Middle frontal gyrus (tissue), 1 donor: ENCODE results near the gene RETN.

Experiments used
- DNase-seq: peaks from one replicate; pipeline ENCODE4 v3.0.0-alpha.2; 2015; ENCODE audit warnings: low spot score; ENCODE audit errors: extremely low spot score

The RETN gene, protein sequence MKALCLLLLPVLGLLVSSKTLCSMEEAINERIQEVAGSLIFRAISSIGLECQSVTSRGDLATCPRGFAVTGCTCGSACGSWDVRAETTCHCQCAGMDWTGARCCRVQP

DNA sequence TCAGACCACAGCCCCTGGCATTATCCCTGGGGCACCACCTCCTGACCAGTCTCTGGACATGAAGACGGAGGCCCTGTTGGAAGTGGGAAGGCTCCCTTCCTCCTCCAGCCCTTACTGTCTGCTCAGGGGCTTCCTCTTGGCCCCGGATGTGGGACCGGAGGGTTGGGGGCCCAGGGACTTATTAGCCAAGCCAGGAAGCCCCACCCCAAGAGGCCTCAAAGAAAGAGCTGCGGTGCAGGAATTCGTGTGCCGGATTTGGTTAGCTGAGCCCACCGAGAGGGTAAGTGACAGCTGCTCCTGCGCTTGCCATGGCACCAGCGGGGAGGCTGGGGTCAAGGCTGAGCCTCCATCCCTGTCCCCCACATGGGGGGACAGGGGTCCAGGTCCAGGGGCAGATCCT is at the start of gene RETN:
Gene RETN (plus strand): TSS at position 208 of the 400 bp plus-strand sequence. CDS start 278 bp downstream, outside the sequence.
- no peak for DNase-seq

DNA sequence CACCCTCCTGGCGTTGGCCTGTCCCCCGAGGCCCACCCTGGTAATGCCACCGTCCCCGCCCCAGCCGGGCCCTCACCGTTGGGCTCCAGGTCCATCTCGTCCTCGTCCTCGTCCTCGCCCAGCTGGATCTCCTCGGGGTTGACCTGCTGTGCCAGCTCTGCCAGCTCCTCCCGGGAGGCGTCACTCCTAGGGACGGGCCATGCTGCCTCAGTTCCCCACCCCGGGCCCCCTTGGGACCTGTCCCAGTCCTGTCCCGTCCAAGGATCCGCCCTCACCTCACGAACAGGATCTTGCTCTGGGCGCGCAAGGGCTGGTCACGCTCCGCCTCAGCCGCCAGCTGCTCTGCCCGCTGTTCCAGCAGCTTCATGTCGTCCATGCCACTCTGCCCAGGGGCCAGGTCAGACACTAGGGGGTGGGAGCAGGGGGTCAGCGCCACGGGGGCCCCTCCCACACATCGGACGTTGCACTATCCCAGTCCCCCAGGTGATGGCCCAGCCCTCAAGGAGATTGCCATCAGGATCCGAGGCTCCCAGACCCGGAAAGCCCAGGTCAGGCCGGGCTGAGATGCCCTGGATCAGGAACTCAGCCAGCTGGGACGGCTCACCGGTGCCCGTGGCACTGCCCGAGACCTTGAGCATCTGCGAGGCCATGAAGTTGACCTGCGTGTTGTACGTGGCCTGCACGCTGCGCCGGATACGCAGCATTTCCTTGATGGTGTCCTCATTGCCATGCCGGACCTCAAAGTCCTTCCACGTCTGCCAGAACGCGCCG is 49.0 kb upstream of the RETN start:
- no peak for DNase-seq

DNA sequence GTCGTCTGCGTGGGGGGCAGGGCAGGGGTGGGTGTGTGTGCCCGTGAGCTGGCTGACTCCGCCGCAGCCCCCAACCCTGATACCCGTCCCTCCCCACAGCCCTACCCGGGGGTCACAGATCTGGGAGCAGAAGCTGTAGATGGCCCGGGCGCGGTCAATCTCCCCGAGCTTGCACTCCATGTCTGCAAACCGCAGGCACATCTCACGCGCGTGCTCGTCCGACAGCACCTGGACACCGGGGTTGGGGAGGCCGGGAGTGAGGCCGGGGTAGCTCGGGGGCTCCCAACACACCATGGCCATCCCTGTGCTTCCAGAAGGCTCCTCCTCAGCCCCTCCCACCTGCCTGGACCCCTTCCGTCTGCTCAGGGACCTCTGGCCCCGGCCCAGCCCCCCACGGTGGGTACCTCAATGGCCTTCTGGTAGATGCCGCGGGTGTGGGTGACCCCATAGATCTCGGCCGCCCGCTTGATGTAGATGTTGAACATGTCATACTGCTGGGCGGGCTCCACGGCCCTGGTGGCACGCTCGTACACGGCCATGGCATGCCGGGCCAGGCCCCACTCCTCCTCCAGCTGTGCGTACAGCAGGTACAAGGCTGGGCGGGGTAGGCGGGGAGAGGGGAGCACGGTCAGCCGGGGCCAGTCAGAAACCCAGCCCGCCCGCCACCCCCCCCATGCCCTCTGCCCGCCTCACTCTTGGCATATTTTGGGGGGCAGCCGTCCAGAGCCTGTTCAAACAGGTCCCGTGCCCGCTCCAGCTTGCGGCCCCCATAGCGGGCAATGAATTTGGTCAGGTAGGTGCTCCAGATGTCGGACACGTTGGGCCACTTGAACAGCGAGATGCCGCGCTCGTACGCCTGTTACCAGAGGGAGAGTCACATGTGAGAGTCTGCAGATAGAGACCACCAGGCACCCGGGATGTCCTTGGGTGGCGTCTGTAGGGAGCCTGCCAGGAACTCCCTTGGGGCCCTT is 48.1 kb upstream of the RETN start:
- DNase-seq: no peak

DNA sequence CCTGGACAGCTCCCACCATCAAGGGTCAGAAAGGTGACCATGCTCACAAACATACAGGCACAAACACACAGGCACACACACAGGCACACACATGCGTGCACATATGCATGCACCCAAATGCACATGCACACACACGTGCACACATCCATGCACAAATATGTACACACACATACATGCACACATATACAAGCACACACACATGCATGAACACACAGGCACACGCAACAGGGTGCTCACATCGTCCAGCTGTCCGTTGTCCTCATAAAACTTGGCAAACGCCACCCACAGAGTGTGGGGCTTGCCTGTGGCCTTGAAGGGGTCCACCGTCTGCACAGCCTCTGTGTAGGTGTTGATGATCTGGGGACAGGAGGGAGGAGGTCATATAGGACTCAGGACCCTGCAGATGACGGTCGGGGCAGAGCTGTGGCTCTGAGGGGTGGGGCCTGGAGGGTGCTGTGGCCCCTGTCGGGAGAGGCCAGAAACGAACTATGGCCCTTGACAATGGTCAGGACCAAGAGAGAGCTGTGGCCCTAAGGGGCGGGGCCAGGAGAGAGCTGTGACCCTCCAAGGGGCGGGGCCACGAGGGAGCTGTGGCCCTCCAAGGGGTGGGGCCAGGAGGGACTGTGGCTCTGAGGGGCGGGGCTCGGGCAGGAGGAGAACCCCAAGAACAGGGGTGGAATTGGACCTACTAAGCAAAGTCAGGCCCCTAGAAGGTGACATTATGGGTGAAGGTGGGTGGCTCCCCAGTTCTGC is 45.7 kb upstream of the RETN start:
- DNase-seq: no peak

DNA sequence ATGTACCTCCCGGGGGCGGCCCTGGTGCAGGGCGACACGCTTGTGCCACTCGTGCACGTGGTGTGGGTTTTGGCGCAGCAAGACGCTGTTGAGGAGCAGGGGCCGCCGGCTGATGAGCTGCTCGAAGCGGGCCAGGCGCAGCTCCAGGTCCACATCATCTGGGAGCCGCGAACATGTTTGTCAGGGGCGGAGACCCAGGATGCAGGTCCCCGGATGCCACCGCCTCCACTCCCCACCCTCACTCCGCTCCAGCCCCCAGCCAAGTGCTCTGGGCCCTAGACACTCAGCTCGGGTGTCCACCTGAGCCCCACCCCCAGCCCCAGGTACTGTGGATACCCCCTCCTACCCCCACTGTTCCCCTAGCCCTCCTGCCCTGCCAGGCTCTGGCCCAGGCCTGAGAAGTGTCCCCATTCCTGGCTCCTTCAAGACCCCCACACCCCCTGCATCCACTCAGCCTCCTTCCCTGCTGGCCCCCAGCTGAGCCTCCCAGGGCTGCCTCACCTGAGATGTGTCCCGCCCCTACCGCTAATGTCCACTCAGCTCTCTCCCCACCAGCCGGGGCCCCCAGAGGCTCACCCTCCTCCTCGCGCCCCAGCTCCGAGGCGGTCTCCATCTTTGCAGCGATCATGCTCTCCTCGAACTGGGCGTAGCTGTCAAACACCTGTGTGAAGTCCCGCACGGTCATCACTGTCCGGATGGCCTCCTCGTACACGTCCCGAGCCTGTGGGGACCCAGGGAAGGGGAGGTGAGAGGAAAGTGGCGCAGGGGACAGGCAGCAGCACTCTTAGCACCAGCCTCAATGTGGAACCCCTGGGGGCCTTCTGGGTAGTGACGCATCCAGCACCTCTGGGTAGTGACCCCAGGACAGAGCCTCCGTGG is 44.9 kb upstream of the RETN start:
- DNase-seq: no peak

DNA sequence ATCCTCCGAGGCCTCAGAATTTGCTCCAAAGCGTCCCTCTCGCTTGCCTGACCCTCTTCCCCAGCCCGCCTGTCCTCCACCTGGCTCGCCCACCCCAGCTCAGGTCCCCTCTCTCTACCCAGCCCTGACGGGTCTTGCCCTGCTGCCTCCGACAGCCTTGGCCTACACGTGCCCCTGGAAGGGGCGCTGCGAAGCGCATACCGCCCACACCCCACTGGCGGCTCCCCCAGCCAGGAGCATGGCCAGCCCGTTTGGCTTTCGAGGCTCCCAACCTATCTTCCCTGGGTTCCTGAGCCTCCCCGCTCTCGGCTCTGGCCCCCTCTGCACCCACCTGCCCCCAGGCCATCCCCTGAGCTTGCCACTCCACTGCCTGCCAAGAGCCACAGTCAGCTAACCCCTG is 44.0 kb upstream of the RETN start:
- no peak for DNase-seq

DNA sequence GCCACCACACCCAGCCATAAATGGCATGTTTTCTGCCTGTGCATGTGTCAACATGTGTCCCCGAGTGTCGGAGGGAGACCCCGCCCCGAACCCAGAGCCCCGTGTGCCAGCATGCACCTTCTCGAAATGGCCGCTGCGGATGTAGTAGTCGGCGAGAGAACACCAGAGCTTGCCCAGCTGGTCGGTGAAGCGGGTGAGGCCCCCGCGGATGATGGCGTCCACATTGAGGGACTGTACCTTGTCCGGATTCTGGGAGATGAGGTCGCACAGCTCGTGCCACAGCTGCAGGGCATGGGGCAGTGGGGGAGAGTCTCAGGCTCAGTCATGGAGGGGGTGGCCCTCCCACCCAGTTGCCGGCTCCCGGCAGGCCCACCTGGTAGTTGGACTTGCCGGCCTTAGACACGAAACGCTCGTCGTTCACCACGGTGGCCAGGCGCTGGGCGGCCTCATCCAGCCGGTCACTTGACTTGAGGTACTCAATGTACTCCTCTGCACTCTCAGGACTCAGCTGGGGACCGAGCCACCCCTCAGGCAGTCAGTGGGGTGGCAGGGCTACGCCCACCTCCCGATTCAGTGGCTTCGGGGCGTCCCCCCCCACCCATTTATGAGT is 43.0 kb upstream of the RETN start:
- no peak for DNase-seq

DNA sequence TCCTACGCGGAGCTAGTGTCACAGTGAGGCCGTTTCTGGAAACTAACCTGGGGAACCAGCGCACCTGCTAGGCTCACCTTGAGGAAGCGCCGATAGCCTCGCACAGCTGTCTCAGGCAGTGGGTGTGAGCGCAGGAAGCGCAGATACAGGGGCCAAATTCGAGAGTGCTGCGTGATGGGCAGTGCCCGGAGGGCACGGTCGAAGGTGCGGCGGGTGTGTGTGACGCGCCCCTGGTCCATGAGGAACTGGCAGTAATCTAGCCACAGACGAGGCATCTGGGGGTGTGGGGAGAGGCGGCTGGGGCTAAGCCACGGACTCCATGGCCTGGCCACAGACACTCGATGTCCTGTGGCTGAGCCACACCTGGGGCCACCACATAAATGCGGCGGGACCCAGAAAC is 41.7 kb upstream of the RETN start:
- DNase-seq: no peak

DNA sequence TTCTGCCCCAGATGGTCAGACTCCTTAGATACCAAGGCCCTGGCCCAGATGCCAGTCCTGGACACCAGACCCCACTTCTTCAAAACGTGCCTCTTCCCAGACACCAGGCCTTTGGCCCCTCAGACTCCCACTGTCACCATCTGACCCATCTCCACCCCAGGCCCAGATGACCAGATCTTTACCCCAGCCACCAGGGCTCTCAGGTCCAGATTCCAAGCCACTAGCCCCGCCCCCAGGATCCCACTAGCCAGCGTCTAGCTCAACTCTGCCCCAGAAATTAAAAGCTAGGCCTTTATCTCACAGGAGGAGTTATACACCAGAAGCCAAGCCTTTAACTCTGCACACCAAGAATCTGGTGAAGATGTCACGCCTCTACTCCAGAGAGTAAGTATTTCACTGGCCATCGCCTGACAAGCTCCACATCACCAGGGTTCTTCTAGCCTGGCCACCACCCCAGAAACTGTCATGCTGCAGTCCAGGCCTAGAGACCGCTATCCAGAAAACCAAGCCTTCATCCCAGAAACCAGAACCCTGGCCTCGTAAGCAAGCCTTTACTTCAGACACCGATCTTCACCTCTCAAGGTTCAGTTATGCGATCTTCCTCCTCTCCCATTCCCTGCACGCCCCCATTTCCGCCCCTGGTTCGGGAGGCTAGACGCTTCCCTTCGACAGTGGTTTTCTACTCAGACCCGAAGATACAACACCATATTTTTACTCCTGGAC is 40.1 kb upstream of the RETN start:
- DNase-seq: no peak

DNA sequence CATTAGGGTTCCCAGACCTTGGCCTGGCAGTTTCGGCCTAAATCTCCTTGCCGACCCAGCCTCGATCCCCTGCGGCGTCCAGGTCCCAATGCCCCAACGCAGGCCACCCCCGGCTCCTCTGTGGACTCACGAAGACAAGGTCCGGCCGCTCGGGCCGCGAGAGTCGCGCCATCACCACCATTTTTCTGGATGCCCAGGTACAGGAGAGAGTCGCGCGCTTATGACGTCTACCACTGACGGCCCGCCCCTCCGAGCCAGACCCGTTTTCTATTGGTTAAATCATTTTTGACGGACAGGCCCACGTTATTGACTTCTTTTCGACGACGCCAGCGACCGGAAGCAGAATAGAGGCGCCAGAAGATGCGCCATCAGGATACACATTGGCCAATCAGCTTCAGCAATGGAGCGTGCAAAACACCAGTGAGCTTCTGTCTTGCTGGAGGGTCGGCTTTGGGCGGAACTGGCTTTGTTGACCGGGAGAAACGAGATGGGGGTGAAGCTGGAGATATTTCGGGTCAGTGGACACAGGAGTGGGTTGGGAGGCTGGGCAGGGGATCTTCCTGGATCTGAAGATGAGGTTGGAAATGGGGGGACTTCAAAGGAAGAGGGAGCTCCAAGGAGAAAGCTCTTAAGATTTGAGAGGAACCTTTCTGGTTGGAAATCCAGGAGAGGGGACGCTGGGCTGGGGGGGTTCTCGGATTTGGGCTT is 39.3 kb upstream of the RETN start, which contains the start of the genes PET100 and XAB2:
Gene PET100 (plus strand): TSS at position 447 of the 708 bp plus-strand sequence. CDS start 41 bp downstream, at position 488.
Gene XAB2 (minus strand): TSS at position 199 of the 708 bp plus-strand sequence. CDS start 18 bp downstream, at position 181.
- peak; percentile 99 for DNase-seq

DNA sequence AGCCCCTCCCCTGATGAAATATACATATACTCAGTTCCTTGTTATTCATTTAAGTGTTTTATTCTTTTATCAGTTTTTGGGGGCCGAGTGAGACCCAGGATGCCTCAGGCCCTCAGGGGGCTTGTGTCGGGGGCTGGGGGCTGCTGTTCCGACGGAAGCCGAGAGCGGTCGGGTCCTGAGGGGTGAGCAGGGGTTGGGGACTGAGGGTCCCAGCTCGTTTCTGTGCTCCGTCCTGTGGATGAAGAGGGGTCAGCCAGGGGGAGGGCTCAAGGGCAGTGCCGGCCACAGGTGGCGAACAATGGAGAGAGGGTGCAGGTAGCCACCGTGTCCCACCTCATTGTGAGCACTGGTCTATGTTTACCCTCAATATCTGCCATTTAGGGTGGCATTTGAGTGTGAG is 37.3 kb upstream of the RETN start:
- DNase-seq: no peak

DNA sequence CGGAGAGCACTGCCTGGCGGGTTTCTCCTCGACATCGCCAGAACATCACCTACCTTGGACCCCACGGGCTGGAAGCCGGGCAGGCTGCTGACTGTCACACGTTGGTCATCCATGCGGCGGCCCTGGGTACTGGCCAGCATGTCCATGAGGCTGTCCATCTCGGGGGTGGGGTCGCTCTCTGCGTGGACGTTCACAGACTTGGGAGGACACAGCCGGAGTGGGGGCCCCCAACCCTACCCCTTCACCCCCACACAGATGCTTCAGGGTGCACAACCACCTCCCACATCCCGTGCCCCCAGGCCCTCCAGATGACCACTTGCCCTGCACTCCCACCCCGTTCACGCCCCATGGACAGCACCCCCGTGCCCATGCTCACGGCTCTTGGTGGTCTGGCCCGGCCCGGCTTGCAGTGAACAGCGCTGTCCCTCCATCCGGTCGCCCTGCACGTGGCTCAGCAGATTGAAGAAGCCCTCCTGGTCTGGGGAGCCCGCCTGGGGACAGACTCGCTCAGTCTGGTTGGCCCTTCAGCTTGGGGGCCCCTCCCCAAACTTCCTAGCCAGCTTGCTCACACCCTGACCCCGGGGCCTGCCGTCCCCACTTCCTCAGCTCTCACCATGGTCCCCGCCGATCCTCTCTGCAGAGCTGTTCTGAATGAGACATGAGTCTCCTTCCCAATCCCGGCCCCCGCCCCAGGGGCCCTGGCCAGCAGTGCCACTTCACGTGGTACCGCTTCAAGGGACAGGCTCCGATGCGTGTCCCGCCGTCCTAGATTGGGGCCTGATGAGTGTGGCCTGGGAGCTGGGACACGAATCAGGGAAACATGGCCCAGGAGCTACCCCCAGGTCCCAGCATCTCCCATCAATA is 36.3 kb upstream of the RETN start:
- no peak for DNase-seq

DNA sequence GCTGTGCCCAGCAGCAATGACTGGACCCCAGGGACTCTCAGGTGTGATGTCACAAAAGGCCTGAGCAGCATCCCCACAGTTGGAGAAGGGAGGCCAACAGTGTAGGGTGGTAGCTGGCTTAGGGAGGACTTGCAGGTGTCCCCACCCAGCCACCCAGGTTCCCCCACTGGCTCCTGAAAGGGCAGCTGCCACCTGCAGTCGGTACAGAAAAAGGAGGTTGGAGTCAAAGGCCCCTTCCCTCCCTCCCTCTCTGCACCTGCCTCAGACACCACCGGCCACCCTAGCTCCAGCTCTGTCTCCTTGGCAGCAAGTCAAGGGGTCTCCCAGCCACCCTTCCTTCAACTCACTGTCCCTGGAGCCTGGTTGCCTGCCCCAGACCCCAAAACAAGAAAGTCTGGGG is 35.2 kb upstream of the RETN start, which contains the start of gene PCP2:
Gene PCP2 (minus strand): TSS at position 22 of the 400 bp plus-strand sequence. CDS start 262 bp downstream, outside the sequence.
- no peak for DNase-seq

DNA sequence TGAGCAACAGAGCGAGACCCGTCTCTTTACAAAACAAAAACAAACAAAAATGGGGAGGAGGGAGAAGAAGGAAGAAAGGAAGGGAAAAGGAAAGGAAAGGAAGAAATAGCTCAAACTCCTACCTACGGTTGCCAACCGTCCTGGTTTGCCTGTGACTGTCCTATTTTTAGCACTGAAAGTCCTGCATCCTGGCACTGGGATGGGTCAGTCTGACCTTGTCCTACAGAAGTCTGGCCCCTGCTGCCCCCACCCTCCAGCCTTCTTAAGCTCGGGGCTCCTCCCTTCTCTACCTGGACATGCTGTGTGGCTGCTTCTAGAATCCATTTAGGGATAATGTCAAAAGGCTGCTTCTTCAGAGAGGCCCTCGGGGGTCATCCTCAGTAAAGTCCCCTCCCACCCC is 33.2 kb upstream of the RETN start:
- DNase-seq: no peak

DNA sequence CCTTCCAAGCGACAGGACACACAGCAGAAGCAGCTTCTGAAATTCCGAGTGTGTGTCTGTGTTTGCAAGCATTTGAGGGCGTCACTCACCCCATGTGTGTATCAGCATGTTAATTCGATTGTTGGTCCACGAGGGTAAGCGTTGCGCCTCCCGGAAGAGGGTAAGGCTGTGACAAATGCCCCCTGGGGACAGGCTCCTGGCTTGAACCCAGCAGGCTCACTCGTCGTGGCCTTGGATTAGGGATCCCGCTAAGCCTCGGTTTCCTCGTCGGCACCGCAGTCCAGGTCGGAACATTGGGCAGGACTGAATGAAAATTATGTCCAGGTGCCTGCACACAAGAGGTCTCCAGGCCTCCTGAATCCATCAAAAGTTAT is 32.5 kb upstream of the RETN start:
- DNase-seq: no peak

DNA sequence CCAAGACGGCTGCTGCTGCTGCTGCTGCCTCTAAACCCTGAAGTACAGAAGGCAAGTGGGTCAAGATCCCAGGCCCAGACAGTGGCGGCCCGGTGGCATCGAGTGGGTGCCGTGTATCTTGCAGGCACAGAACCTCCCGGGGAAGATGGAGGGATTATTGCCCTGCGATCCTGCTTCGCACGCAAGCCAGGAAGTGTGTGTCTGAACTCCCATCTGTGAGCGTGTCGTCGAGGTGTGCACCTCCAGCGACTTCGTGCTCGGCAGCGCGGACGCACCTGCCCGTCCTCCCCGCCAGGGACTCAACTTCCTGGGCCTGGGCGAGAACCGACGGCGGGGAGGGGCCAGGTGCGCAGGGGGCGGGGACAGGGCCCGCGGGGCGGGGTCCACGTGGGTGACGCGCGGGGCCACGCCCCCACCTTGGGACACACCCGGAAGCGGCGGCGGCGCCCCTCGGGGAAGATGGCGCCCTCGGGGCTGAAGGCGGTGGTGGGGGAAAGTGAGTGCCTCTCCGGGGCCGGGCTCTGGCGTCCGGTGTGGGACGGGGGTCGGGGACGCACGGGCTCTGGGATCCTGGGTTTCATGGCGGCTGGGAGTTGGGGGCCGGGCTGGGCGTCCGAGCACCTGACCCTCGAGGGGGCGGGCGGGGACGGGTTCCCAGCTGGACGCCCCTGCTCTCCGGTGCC is 32.0 kb upstream of the RETN start, which contains the start of gene STXBP2:
Gene STXBP2 (plus strand): TSS at position 420 of the 683 bp plus-strand sequence. CDS start 40 bp downstream, at position 460.
- no peak for DNase-seq
